Measurements from ENCODE around the gene CLDN20. TPM values are rescaled to one million over a fixed set of nuclear protein-coding genes. Genes with fewer than 3 reads are reported as not detected.

Gene CLDN20
- total and polyA plus RNA-seq, 2 of the 8 experiments (the other 6 are each of a cell fraction or from before 2014, with no cell fraction given) = not detected

- TF ChIP-seq CHD7 (IDR thresholded peaks at IDR 0.05; ENCODE audit: insufficient replicate concordance, low read length) = no peak
- no peak for TF ChIP-seq RAD21 (IDR thresholded peaks at IDR 0.05 in 1 of 2, conservative IDR thresholded peaks at IDR 0.05 in 1 of 2; ENCODE audit: low read depth in 2 of 2, low read length in 2 of 2)
Measured at GRCh38 chr6:155314773-155315515, 51.1 kb downstream of the CLDN20 start (continued).

All from H1 (cell line).